Measurements from ENCODE around the gene CDKL4. TPM values are rescaled to one million over a fixed set of nuclear protein-coding genes. Genes with fewer than 3 reads are reported as not detected.
A peak's percentile ranks its signal among the peaks of the same experiment; 100 is the strongest.
"Not testable (repeated sequence)": the region's sequence is repeated elsewhere in the genome, so short reads cannot be mapped to it uniquely, and the experiment has no call there.

CDKL4 gene
- polyA plus RNA-seq, 3 donors, result 0.38 to 1.0 (median 0.56) TPM

DNA sequence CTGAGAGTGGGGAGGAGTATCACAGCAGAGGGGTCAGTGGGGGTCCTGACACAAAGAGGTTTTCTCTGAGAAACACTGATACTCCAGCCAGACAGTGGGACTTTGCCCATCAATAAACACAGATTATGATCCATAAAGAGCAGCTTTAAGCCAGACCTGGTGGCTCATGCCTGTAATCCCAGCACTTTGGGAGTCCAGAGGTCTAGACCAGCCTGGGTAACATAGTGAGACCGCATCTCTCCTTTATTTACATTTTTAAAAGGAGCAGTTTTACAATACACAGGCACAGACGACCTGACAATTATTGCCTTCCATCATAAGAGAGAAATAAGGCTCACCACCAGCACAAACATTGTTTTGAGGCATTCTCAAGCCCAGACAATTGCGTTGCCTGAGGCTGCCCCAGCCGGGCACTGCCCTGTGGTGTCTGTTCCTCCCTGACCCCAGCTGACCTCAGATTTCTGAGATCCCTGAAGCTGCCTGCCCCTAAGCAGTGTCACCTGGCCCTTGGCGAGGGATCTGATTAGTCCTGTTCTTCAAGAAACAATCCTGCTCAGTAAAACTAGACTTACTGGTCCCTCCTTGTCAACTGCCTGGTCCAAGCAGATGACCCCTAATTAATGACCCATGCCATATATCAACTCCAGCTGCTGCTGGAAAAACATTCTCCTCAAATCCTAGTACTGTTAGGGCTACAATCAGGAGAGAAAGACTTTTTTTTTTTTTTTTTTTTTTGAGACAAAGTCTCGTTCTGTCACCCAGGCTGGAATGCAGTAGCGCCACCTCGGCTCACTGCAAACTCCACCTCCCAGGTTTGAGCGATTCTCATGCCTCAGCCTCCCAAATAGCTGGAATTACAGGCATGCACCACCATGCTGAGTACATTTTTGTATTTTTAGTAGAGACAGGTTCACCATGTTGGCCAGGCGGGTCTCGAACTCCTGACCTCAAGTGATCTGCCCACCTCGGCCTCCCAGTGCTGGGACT lies 63.5 kb downstream of the CDKL4 start:
- DNase-seq, result peak; percentile 67

DNA sequence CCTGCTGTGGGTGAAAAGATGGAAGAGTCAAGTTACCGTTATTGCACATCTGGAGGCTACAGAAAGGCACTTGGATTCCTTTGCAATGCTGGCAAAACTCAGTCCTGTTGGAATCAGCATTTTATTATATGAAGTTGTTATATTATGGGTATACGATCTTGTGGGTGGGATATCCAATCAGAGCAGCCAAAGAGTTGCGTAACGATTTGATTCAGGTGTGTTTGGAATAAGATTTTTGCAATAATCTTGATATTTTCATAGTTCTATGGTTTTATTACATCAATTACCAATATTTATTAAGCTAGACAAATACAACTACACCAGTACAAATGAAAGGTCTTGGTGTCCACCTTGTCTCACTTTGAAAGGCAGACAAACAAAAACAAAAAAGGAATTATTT lies 65.0 kb downstream of the CDKL4 start:
- DNase-seq, result no peak

DNA sequence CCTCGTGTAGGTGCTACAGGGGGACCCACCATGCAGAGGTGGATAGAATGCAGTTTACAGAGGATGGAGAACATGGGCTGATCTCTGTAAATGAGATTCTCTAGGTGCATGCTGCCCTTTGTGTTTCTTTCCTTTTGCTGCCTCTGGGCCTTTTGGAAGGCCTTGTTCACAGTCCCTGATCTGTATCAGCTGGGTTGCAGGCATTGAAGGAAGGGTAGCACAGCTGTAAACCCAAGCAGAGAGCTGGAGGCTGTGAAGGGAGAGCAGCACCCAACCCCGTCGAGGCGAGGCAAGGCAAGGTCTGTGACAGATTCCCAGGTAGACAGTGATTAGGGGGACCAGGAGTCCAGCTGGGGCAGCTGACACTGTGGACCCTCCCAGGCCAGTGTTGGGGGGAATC lies 66.8 kb downstream of the CDKL4 start:
- DNase-seq, result no peak

DNA sequence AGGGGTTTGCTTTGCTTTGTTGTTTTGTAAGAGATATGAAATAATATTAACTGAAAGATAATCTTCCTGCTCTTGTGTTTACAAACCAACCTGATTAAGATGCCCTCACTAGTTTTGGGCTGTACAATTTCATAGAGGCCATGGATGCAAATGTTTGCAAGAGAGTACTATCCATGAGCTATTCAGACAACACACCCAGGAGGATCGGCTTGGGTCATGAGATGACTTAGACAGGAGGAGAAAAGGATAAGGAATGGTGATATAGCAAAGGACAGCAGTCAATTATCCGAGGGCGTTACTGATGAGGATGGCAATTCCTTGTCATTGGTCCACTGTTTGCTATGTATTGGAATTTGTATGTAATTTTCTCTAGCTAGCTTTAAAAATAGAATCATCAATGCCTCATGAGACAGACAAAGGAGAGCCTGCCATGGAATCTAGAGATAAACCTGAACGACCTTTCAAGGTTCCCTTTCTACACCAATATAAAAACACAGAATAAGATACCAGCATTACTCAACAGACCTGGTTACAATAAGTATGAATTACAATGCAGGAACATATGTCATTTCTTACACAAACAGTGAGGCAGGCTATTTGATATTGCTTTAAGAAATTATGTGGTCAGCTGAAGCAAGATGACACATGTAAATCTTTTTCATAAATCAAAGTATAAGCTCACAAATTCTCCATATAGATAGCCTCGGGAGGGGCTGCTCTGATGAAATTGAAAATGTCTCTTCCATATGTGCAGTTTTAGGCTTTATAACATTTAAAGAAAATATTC lies 68.6 kb downstream of the CDKL4 start:
- no peak for DNase-seq

DNA sequence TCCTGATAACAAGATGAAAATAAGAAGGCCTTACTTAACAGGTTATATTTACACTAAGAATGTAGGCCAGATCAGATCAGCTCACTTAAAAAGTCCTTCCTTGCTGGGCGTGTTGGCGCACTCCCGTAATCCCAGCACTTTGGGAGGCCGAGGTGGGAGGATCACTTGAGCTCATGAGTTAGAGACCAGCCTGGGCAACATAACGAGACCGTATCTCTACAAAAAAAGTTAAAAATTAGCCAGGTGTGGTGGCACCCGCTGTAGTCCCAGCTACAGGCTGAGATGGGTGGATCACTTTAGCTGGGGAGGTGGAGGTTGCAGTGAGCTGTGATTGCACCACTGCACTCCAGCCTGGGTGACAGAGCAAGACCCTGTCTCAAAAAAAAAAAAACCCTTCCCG lies 69.7 kb downstream of the CDKL4 start:
- no peak for DNase-seq

DNA sequence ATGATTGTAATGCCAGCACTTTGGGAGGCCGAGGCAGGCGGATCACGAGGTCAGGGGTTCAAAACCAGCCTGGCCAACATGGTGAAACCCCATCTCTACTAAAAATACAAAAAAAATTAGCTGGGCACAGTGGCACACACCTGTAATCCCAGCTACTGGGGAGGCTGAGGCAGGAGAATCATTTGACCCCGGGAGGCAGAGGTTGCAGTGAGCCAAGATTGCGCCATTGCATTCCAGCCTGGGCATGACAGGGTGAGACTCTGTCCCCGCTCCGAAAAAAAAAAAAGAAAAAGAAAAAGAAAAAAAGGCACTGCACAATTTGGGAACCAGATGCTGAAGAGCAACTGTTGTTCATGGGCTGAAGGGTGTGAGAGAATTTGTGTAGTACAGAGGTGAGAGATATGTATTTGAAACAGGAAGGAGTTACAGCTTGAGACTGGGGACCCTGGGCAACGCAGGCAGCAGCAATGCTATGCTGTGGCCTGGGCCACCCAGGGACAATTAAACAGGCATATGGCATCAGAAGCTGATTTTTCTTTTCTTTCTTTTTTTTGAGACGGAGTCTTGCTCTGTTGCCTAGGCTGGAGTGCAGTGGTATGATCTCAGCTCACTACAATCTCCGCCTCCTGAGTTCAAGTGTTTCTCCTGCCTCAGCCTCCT lies 71.6 kb downstream of the CDKL4 start:
- DNase-seq, result not testable (repeated sequence)

DNA sequence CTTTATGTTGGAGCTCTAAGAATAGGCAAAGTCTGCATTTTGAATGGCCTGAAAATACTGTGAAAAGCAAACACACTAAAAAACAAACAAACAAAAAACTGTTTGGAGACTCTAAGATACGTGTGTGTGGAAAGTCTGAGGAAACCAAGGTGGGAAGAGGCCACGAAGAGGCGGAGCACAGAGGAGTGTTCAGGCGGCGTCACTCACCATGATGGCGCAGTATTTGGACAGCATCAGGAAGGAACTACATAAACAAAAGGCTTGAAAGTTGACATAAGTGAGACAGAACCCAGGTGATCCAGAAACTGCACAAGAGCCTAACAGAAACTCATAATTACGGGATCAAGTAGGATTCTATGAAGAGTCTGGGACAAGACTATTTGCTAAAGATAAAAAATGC lies 72.1 kb downstream of the CDKL4 start:
- no peak for DNase-seq

DNA sequence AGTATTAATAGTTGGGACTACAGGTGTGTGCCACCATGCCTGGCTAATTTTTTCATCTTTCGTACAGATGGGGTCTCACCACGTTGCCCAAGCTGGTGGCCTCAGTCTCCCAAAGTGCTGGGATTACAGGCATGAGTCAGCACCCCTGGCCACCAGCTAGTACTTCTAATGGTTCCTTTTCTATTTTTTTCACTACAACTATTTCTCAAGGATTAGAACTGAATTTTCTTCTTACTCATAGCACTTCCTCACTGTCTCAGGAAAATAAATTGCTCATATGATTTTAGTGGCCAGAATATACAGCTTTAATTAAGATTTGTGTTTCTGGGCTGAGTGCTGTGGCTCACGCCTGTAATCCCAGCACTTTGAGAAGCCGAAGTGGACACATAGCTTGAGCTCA lies 79.7 kb downstream of the CDKL4 start:
- DNase-seq, result no peak

DNA sequence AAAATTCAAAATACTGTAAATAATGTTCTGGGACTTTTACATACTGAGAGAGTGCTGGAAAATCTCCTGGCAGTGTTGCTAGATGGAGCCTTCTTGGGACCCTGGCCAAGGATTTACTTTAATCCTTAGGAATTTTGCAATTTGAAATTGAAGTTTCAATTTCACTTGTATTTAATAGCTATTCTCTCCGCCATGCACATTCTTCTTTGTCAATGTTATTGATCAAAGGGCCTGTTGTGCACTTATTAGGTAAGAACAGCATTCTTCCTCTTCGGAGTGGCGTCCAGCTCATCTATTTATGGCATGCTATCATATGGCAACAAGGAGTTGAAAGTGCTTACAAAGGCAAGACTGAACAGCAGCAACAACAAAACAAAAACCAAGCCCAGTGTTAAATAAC lies 82.8 kb downstream of the CDKL4 start:
- no peak for DNase-seq

DNA sequence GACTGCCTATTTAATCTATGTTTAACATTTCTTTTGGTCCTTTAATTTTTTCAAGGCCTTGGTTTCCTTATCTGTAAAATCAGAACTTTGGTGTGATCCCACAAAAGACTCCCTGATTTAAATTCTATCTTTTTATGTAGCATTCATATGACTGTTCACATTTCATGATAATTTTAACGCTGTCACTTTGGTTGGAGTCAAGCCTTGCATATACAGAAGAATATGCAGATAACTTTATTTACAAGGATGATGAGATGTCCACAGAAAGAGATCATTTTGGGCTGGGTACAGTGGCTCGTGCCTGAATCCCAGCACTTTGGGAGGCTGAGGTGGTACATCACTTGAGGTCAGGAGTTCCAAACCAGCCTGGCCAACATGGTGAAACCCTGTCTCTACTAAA lies 84.5 kb downstream of the CDKL4 start:
- no peak for DNase-seq

DNA sequence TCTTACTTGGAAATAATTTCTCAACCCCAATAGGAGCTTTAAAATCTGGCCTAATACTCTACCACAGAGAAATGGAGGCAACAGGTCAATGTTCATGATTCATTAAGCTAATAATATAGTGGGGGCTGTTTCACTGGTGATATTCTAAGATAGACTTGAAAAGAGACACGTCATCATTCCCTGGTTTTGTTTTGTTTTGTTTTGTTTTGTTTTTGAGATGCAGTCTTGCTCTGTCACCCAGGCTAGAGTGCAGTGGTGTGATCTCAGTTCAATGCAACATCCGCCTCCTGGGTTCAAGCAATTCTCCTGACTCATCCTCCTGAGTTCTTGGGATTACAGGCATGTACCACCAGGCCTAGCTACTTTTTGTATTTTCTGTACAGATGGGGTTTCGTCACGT lies 85.4 kb downstream of the CDKL4 start:
- no peak for DNase-seq

DNA sequence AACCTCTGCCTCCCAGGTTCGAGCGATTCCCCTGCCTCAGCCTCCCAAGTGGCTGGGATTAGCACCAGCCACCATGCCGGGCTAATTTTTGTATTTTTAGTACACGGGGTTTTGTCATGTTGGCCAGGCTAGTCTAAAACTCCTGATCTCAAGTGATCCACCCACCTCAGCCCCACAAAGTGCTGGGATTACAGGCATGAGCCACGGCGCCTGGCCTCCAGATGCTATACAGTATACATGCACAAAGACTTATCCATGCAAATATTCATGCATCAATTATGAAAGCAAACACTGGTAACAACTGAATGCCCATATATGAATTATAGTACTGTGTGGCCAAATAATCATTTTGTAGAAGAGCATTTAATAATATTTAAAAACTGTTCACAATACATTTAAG lies 86.9 kb downstream of the CDKL4 start:
- DNase-seq, result no peak

DNA sequence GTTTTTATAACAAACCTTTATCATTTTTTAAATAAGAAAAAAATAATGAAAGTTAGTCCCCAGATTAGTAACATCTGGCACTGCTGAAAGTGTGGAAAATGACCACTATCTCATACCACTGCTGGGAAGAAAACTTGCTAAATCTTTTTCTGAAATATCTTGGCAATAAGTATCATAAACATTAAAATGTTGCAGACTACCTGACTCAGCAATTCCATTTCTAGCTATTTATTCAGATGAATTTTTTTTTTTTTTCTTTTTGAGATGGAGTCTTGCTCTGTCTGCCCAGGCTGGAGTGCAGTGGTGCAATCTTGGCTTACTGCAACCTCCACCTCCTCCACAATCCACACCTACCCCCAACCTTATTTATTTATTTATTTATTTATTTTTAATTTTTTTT lies 87.7 kb downstream of the CDKL4 start:
- no peak for DNase-seq

DNA sequence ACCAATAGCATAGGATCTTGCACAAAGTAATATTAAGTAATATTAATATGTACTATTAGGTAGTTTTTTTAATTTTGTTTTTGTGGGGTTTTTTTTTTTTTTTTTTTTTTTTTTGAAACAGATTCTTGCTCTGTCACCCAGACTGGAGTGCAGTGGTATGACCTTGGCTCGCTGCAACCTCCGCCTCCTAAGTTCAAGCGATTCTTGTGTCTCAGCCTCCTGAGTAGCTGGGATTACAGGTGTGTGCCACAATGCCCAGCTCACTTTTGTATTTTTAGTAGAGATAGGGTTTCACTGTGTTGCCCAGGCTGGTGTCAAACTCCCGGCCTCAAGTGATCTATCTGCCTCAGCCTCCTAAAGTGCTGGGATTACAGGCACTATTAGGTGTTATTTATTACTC lies 88.2 kb downstream of the CDKL4 start:
- DNase-seq, result not testable (repeated sequence)

DNA sequence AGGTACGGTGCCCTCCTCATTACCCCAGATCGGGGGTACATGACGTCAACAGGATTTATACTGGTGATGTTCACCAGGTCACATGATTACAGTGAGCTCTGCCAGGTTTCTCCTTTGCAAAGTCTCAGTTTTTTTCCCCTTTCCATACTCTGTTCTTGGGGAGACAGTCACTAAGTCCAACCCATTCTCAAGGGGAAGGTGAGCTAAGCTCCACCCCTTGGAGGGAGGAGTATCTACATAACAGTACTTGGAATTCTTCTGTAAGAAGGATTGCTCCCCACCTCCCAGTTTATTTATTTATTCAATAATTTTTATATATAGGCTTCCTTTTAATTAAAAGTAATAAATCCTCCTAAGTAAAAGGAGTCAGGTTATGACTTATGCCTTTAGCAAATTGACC lies 88.8 kb downstream of the CDKL4 start:
- DNase-seq, result no peak

DNA sequence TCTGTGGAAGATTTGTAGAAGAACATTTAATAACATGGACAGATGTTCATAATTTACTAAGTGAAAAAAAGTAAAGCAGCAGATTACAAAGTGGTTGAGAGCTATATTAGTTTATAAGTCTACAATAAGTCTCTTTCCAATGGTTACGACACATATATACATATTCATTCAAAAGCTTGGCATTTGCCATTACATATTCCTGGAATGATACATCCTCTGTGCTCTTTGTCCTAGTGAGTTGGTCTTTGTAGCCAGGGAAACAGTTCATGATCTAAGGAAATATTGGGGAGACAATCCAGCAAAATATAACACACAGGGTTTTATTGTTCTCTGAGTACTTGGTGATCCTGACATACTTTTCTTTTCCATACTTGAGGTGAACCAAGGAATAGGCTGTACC lies 90.5 kb downstream of the CDKL4 start:
- no peak for DNase-seq

DNA sequence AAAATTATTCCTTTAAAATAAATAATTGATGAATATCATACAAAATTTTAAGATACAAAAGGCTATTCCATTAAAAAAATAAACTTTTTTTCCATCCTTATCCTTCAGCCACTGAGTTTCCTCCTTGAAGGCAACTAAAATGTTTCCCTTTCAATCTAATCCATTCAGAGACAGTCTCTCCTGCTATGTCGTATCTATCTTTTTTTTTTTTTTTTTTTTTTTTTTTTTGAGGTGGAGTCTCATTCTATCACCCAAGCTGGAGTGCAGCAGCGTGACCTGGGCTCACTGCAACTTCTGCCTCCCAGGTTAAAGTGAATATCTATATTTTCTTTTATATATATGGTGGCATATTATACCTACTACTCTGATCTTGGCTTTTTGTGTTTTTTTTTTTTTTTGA lies 91.3 kb downstream of the CDKL4 start:
- no peak for DNase-seq

DNA sequence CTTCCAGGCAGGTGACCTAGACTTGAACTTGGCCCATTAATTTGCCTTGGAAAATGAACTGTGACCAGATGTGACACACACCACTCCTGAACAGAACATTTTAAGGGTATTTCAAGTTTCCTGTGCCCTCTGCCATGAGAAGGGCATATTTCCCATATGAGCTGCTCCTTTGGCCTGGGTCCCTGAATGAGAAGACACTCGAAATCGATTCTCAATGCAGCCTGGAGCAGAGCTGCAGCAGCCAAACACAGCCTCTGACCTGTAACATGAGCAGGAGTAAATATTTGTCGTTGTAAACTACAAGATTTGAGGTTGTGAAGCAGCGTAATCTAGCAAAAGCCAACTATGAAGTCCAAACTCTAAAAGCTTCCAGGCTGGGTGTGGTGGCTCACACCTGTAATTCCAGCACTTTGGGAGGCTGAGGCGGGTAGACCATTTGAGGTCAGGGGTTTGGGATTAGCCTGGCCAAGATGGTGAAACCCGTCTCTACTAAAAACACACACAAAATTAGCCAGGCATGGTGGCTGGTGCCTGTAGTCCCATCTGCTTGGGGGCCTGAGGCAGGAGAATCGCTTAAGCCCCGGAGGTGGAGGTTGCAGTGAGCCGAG lies 92.8 kb downstream of the CDKL4 start:
- peak; percentile 17 for DNase-seq

DNA sequence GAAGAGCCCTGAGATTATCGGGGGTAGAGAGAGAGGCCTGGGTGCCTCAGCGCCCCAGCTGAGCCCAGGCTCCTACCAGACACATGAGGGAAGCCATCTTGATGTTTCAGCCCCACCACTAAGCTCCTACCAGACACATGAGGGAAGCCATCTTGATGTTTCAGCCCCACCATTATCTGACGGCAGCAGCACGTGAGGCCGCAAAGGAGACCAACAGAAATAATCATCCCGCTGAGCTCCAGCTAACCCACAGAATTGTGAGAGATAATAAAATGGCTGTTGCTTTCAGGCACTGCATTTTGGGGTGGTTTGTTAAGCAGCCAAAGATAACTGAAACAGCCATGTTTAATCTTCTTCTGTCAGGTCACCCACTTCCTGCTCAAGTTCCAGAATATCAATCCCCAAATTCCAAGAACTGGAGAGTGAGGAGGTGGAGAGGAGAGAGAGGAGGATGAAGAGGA lies 93.6 kb downstream of the CDKL4 start:
- DNase-seq, result no peak

DNA sequence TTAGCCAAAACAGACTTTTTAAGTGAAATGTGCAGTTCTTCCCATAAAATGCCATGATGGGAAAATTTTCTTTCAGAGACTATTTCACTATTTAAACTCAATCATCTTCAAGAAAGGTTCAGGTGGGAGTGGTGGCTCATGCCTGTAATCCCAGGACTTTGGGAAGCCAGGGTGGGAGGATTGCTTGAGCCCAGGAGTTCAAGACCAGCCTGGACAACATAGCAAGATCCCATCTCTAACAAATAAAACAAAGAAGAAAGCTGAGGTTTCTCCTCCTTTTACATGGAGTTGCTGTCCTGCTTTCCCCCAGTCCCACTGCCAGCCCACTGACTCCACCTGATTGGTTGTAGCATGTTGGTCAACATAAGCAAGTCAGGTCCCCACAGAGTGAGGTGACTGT lies 97.1 kb downstream of the CDKL4 start:
- no peak for DNase-seq

DNA sequence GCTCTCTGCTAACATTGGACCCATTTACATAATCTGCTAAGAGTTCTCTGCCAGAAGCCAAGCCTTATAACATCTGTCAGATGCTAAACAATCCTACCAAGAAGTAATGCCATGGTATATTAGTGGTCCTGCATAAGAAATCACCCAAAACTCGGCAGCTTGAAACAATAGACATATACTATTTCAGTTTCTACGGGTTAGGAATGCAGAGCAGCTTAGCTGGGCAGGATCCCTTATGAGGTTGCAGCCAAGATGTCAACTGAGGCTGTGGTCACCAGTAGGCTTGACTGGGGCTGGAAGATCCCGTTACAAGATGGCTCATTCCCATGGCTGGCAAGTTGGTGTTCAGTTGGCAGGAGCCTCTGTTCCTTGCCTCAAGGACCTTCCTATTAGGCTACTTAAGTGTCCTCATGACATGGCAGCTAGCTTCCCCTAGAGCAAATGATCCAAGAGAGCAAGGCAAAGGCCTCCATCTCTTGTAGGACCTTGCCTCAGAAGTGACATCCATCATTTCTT lies 97.8 kb downstream of the CDKL4 start:
- DNase-seq, result no peak

DNA sequence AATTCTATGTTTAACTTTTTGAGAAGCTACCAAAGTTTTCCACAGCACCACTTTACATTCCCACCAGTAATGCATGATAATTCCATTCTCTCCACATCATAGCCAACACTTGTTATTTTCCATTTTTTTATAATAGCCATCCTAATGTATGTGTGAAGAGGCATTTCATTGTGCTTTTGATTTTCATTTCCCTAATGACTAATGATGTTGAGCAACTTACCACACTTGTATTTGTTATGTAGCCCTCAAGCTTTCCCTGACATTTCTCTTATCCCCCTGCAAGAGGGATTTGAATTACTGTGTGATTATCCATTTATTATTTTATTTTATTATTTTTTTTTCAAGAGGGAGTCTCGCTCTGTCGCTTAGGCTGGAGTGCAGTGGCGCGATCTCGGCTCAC lies 99.4 kb downstream of the CDKL4 start:
- no peak for DNase-seq

All from renal pelvis (tissue), 4 donors.